Inferior parietal cortex (tissue), 1 donor: ENCODE results near the gene KCNB1.

Source experiments
- DNase-seq: peaks from one replicate; pipeline ENCODE4 v3.0.0-alpha.2; 2016; ENCODE audit errors: extremely low spot score

Gene KCNB1

GRCh38 chr20:49497398-49497669, 14.9 kb upstream of the KCNB1 start:
- no peak for DNase-seq

DNA sequence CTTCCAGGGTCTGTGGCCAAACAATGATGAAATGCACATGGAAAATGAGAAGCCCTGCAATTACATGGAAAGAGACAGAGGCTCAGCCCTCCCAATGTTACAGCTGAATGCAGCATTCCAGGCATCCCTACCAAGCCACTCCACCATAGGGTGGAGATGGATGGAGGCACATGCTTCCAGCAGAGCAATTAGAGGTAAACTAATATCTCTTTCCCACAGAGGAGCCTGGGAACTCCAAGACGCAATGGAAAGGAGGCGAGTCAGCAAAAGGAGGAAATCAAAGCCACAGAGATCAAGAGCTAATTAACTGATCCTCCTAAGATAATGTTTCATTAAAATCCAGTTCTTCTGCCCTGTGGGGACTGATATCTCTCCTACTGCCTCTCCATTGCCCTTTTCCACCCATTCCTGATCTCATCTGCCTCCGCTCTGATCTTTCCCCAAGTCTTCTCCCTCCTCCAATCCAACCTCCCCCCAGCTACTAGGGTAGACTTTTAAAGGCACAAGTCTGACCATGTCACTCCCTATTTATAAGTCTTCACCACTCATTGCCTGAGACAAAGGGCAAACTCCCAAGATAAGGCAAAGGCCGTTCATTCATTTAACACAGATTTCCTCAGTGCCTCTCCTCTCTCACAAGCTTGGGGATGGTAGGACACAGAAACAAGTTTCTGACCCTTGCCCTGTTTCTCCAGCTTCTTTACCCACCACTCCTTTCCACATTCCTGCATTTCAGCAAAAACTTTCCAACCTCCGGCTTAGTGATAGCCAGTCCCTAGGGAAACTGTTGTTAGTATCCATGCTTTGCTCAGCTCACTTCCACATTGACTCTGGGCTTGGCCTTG, 14.3 kb upstream of the KCNB1 start:
- DNase-seq: no peak

GRCh38 chr20:49496043-49496442, 13.6 kb upstream of the KCNB1 start:
- DNase-seq: no peak

DNA sequence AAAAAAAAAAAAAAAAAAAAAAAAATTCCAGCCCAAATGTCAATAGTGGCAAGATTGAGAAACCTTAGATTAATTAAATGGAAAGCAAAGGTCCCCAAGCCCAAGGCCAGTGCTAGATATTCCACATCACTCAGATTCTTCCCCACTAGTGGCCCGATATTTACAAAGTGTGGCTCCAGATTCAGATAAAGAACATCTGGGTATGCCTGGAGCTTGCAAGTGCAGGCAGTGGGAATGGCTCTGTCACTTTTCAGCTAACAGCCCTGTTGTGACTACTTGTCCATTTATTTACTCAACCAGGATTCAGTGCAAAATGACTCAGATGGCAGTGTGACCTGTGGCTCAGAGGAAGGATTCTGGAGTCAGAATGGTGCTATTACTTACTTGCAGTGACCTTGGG, 8.2 kb upstream of the KCNB1 start:
- DNase-seq: no peak

- DNase-seq: no peak
Measured at GRCh38 chr20:49489688-49490087, 7.2 kb upstream of the KCNB1 start.

DNA sequence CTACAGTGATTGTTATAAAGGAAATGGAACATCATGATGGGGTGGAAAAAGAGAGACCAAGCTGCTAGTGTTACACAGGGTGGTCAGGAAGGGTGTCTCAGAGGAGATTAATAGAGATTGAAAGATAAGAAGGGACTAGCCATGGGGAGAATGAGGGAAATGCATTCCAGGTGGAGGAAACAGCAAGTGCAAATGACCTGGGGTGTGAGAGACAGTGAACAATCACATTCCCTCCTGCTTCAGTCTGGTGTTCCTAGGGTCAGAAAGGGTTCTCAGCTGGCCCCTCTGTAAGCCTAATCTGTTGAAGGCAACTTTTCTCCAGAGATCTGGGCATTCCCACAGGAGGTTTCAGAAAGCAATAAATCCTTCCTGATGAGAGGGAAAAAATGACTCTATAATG, 3.6 kb upstream of the KCNB1 start:
- DNase-seq: no peak

GRCh38 chr20:49485563-49485962, 3.1 kb upstream of the KCNB1 start:
- no peak for DNase-seq

DNA sequence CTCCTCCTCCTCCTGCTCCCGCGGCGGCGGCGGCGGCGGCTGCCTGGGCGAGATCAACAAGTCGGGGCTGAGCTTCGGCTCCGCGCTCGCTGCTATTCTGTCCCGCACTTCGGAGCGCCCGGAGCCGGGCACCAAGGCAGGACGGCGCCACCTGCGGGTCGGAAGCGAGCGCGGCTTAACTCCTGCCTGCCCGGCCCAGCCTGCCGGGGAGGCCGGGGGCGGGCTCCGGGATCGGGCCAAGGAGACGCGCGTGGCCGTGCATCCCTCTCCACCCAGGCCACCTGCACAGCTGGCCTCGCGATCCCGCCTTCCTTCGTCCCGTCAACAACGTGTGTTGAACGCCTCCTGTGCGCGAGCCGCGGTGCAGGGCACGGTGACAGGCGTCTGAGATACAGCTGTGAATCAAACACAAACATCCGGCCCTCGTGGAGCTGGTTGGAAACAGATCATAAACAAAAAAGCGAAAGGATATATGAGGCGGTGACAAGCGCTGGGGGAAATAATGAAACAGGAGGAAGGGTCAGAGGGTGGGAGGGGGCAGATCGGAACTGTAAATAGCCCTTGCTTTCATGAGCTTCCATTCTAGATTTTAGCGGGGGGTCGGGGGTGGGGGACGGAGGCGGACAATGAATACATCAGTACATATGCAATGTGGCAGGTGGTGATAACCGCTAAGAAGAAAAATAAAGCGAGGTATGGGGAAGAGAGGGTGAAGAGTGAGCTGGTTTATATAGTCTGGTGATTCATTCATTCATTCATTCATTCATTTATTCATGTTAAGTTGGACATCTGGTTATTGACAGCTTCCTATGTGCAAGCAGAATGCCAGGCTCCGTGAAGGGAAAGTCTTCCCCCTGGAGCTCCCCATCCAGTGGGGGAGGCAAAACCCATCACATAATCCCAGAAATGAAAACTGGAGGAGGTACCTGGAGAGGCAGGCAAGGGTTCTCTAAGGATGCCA, 2.0 kb upstream of the KCNB1 start:
- peak; percentile 76 for DNase-seq

- no peak for DNase-seq
Measured at GRCh38 chr20:49483696-49484123, 1.2 kb upstream of the KCNB1 start.

- no peak for DNase-seq
Measured at GRCh38 chr20:49483018-49483695, 689 bp upstream of the KCNB1 start.

DNA sequence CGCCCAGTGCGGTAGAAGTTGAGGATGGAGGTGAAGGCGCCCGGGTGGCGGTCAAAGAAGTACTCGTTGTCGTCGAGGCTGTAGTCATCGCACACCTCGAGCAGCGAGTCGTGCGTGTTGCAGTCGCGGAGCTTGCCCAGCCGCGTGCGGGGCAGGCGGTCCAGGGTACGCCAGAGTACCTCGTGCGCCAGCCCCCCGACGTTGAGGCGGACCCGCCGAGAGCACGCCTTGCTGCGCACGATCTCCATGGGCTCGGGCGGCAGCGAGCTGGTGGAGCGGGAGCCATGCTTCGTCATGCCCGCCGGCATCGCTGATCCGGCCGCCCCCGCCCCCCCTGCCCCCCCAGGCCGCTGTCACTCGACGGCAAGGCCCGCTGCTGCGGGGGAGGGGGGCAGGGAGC, 295 bp downstream of the KCNB1 start:
- DNase-seq: no peak

- no peak for DNase-seq
Measured at GRCh38 chr20:49481116-49481515, 1.4 kb downstream of the KCNB1 start.

- DNase-seq: no peak
Measured at GRCh38 chr20:49480236-49480635, 2.2 kb downstream of the KCNB1 start.

- no peak for DNase-seq
Measured at GRCh38 chr20:49479785-49480184, 2.7 kb downstream of the KCNB1 start.

DNA sequence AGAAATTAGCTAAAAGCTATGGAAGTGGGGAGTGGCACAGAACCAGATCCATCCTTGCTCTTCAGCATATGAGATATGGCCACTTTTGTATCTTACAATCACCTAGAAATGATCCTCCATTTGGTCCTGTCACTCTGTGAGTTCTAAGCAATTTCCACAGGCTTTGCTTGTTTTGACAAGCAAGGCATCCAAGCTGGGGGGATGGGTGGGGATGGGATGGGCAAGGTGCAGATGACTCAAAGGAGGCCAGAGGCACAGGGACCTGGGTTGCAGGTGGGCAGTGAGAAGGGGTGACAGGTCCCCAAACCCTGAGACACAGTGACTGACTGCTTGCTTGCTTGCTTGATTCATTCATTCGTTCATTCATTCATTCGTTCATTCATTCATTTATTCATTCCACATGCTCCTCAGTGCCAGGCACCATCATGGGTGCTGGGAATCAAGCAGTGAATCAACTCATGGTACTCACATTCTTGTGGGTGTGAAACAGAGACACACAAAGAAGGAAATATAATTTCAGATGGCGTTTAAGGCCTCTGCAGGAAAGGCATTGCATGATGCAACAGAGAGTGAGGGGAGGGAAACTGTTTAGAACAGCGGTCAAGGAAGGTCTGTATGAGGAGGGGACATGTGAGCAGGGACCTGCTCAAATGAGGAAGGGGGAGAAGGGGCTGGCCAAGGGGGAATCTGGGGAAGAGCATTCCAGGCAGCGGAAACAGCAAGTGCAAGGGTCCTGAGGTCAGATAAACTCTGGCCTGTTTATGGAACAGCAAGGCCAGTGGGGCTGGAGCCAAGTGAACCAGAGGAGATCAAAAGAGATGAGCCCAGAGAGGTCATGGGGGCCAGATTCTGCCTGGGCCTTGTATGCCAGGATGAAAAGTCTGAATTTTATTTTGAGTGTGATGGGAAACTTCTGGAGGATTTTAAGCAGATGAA, 3.4 kb downstream of the KCNB1 start:
- no peak for DNase-seq

GRCh38 chr20:49478266-49478665, 4.2 kb downstream of the KCNB1 start:
- no peak for DNase-seq

DNA sequence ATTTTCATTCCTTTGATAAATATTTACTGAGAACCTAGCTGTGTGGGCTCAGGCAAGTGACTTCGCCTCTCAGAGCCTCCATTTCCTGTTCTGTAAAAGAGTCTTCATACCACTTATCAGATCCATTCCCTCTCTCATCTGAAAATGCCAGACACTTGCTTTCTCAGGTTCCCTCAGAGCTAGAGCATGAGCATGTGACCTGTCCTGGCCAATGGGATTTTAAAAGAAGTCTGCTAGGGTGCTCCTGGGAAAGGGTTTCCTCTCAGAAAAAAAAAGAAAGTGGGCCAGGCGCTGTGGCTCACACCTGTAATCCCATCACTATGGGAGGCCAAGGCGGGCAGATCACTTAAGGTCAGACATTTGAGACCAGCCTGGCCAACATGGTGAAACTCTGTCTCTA, 5.3 kb downstream of the KCNB1 start:
- DNase-seq: no peak

DNA sequence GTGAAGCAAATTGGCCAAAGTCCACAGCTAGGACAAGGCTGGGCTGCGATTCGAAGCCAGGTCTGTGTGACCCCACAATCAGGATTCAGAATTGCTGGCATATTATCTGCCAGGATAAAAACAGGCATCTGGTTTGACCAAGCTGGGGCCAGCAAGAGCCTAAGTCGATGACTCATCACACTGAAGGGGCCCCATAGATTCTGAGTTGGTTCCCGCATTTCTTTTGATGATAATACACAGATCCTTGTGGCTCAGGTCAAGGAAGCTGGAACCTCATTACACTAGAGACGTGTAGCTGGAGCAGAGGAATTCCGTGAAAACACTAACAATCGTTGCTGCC, 6.5 kb downstream of the KCNB1 start:
- DNase-seq: no peak

GRCh38 chr20:49475292-49476015, 7.0 kb downstream of the KCNB1 start:
- no peak for DNase-seq

GRCh38 chr20:49471397-49471796, 11.1 kb downstream of the KCNB1 start:
- no peak for DNase-seq

DNA sequence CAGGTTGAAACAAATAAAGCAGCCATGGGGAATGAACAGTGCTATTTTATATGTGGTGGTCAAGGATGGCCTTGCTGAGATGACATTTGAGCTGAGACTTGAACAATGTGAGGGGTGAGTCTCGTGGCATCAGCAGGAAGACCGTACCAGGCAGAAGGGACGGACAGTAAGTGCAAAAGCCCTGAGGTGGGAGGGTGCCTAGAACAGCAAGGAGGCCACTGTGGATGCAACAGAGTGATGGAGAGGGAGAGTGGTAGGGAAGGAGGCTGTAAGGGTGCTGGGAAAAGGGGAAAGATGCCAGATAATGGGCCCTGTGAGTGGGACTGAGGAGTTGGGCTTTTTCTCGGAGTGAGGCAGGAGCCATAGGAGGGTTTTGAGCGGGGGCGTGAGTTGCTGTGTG, 11.5 kb downstream of the KCNB1 start:
- DNase-seq: no peak
